Measurements from ENCODE around the gene NOM1. TPM values are rescaled to one million over a fixed set of nuclear protein-coding genes. Genes with fewer than 3 reads are reported as not detected.

The NOM1 gene
- total RNA-seq, 1 experiment from 2014 or later, result 30.3 TPM

- H3K4me1 ChIP-seq (ENCODE audit: control insufficient read depth, insufficient read depth, low read length), result peaks cover 9% of the 10 kb centered on the region
- intact Hi-C loops (cut with micrococcal nuclease; ENCODE audit: unreplicated experiment), result no loop called here
- no peaks in the 10 kb centered on the region for H3K36me3 ChIP-seq (ENCODE audit: control insufficient read depth, insufficient read depth, low read length)
- TF ChIP-seq CTCF (IDR thresholded peaks at IDR 0.05) (no peak), TCF7L2 (IDR thresholded peaks at IDR 0.05; ENCODE audit: low read depth, low read length) (no peak), POLR2AphosphoS5 (IDR thresholded peaks at IDR 0.05; ENCODE audit: low read depth, low read length) (no peak)
- TF ChIP-seq, protein P1, sequence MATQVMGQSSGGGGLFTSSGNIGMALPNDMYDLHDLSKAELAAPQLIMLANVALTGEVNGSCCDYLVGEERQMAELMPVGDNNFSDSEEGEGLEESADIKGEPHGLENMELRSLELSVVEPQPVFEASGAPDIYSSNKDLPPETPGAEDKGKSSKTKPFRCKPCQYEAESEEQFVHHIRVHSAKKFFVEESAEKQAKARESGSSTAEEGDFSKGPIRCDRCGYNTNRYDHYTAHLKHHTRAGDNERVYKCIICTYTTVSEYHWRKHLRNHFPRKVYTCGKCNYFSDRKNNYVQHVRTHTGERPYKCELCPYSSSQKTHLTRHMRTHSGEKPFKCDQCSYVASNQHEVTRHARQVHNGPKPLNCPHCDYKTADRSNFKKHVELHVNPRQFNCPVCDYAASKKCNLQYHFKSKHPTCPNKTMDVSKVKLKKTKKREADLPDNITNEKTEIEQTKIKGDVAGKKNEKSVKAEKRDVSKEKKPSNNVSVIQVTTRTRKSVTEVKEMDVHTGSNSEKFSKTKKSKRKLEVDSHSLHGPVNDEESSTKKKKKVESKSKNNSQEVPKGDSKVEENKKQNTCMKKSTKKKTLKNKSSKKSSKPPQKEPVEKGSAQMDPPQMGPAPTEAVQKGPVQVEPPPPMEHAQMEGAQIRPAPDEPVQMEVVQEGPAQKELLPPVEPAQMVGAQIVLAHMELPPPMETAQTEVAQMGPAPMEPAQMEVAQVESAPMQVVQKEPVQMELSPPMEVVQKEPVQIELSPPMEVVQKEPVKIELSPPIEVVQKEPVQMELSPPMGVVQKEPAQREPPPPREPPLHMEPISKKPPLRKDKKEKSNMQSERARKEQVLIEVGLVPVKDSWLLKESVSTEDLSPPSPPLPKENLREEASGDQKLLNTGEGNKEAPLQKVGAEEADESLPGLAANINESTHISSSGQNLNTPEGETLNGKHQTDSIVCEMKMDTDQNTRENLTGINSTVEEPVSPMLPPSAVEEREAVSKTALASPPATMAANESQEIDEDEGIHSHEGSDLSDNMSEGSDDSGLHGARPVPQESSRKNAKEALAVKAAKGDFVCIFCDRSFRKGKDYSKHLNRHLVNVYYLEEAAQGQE (IDR thresholded peaks at IDR 0.05; ENCODE audit: insufficient read depth in 1 of 2, low read depth in 2 of 2, low read length in 1 of 2), result no peak
- no peaks in the 10 kb centered on the region for H3K27me3 ChIP-seq (ENCODE audit: control insufficient read depth, insufficient read depth, low read length)
- POLR2A ChIA-PET, result no interaction called here
- BruUV-seq (replicated peaks), result no TSS peak
- in situ Hi-C loops (cut with HindIII; ENCODE audit: low pct_unique_long_range_greater_than_20kb, low sequenced_read_pairs), result no loop called here
- H3K27ac ChIP-seq (ENCODE audit: low read length), result no peak overlapping the region
- ATAC-seq, result no peak
- no peak overlapping the region for H3K4me3 ChIP-seq (ENCODE audit: low read depth in 2 of 2, low read length in 2 of 2)
- CTCF ChIA-PET, result no interaction called here
- H3K9me3 ChIP-seq (ENCODE audit: control insufficient read depth, insufficient read depth, low read depth, low read length), result no peaks in the 10 kb centered on the region
- no peak for DNase-seq (ENCODE audit: low read depth, low spot score)
Measured at GRCh38 chr7:157005456-157006204, 56.1 kb downstream of the NOM1 start.

DNA sequence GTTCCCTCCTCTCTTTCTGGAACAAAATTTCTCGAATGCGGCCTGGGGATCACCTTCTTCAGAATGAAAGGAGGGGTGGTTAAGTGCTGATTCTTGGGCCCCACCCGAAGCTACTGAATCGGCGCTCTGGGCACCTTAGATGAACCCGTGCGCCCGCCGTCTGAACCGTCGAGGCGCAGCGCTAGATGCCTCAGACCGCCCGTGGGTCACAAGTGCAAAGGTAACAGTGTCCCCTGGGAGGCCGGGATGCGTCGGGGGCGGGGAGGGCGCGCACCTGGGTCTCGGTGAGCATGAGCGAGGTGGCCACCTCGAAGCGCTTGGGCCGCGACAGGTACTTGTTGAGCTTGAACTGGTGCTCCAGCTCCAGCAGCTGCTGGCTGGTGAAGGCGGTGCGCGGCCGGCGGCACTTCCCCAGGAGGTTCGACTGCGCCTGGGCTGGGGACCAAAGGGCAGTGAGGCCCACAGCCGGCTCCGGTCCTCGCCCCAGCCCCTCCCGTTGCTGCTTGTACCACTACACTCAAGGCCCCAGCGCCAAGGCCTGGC, 56.8 kb downstream of the NOM1 start:
- ATAC-seq, result no peak
- peaks cover 7% of the 10 kb centered on the region for H3K4me1 ChIP-seq (ENCODE audit: control insufficient read depth, insufficient read depth, low read length)
- no peaks in the 10 kb centered on the region for H3K27me3 ChIP-seq (ENCODE audit: control insufficient read depth, insufficient read depth, low read length)
- ChIA-PET POLR2A (no interaction called here), CTCF (no interaction called here)
- intact Hi-C loops (cut with micrococcal nuclease; ENCODE audit: unreplicated experiment), result no loop called here
- in situ Hi-C loops (cut with HindIII; ENCODE audit: low pct_unique_long_range_greater_than_20kb, low sequenced_read_pairs), result no loop called here
- BruUV-seq (replicated peaks), result no TSS peak
- no peak overlapping the region for H3K4me3 ChIP-seq (ENCODE audit: low read depth in 2 of 2, low read length in 2 of 2)
- H3K27ac ChIP-seq (ENCODE audit: low read length), result no peak overlapping the region
- H3K36me3 ChIP-seq (ENCODE audit: control insufficient read depth, insufficient read depth, low read length), result peaks cover 2% of the 10 kb centered on the region; the same call in 1 of the 2 replicates
- no peak for DNase-seq (ENCODE audit: low read depth, low spot score)
- H3K9me3 ChIP-seq (ENCODE audit: control insufficient read depth, insufficient read depth, low read depth, low read length), result no peaks in the 10 kb centered on the region
- TF ChIP-seq SIN3A (IDR thresholded peaks at IDR 0.05; ENCODE audit: borderline replicate concordance, insufficient read depth, low read depth, low read length) (no peak), CTCF (IDR thresholded peaks at IDR 0.05) (no peak), POLR2AphosphoS5 (IDR thresholded peaks at IDR 0.05; ENCODE audit: low read depth, low read length) (no peak), TCF7L2 (IDR thresholded peaks at IDR 0.05; ENCODE audit: low read depth, low read length) (no peak)
- TF ChIP-seq, protein P1 (IDR thresholded peaks at IDR 0.05; ENCODE audit: insufficient read depth in 1 of 2, low read depth in 2 of 2, low read length in 1 of 2), result no peak

Measured in Panc1 (cell line).